IPS-18c (cell line): ENCODE data around the gene TTC23.
"Not testable (repeated sequence)": the region's sequence is repeated elsewhere in the genome, so short reads cannot be mapped to it uniquely, and the experiment has no call there.

Experiments
- H3K4me3 ChIP-seq: 2 replicates; pipeline ENCODE4 v1.7.0; 2013; ENCODE audit warnings: low read depth, mild to moderate bottlenecking, low read length, moderate library complexity; ENCODE audit not compliant: insufficient read depth
- H3K9me3 ChIP-seq: one replicate; pipeline ENCODE4 v1.6.1; 2013; ENCODE audit warnings: mild to moderate bottlenecking, low read length, moderate library complexity; ENCODE audit not compliant: control insufficient read depth, insufficient read depth

Gene TTC23

GRCh38 chr15:99224372-99225214 is 24.8 kb downstream of the TTC23 start:
- Histone ChIP-seq H3K9me3 (no peaks in the 10 kb centered on the region), H3K4me3 (no peak overlapping the region)

DNA sequence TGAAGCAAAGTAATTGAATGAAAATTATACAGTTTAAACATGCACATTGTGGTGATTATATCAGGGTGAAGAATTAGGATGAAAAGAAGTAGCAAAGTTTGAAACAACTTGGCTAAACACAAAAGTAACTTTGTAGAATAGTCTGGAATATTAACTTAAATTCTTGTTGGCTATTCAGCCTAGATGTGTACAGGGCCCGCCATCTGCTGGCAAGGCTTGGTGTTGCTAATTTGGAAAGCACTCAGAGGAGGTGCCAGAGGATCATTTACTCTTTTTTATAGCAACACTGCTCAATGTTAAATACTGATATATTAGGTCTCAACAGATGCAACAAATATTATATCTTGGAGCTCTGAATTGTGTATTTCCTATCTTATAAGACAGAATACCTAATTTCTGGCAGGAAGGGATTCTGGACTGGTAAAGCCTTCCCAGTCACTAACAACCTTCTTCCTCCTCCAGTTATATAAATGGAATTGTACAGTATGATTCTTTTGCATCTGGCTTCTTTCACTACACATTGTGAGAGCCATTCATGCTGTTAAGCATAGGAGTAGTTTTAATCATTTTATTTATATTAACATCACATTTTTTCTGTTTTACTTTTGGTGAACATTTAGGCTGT is 36.1 kb downstream of the TTC23 start:
- Histone ChIP-seq H3K9me3 (no peaks in the 10 kb centered on the region), H3K4me3 (no peak overlapping the region)

GRCh38 chr15:99212406-99212805 is 37.0 kb downstream of the TTC23 start:
- H3K9me3 ChIP-seq, result no peaks in the 10 kb centered on the region
- no peak overlapping the region for H3K4me3 ChIP-seq

DNA sequence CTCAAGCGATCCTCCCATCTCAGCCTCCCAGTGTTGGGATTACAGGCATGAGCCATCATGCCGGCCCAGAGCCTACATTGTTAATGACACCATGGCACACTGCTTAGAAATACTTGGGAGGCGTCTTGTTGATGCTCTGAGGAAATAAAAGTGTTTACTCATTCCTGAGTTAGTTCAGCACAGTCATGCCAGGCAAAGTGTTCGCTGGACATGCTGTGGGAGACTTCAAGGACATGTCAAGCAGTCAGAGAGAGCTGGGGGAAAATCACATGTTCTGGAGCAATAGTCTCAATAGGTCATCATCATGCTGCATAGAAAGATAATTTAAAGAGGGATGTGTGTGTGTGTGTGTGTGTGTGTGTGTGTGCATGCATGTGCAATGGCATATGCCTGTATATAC is 37.5 kb downstream of the TTC23 start:
- H3K4me3 ChIP-seq, result no peak overlapping the region
- H3K9me3 ChIP-seq, result no peaks in the 10 kb centered on the region

- no peaks in the 10 kb centered on the region for H3K9me3 ChIP-seq
- no peak overlapping the region for H3K4me3 ChIP-seq
These were observed 39.0 kb downstream of the TTC23 start for GRCh38 chr15:99210334-99210733.

GRCh38 chr15:99209326-99209725 is 40.1 kb downstream of the TTC23 start:
- Histone ChIP-seq H3K9me3 (no peaks in the 10 kb centered on the region), H3K4me3 (no peak overlapping the region)

DNA sequence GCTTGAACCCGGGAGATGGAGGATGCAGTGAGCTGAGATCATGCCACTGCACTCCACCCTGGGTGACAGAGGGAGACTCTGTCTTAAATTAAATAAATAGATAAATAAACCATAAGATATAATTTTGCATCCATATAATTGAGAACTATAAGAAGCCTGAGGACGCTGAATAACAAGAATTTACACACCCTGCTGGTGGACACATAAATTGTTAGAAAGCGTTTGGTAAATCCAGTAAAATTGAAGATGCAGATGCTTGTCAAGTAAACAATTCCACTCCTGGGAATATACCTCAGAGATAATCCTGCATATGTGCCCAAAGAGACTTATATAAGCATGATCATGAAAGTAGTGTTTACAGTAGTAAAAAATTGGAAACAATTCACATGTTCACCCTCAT is 41.7 kb downstream of the TTC23 start:
- H3K9me3 ChIP-seq, result no peaks in the 10 kb centered on the region
- H3K4me3 ChIP-seq, result no peak overlapping the region

- Histone ChIP-seq H3K4me3 (no peak overlapping the region), H3K9me3 (no peaks in the 10 kb centered on the region)
These were observed 47.2 kb downstream of the TTC23 start for GRCh38 chr15:99202176-99202552.

DNA sequence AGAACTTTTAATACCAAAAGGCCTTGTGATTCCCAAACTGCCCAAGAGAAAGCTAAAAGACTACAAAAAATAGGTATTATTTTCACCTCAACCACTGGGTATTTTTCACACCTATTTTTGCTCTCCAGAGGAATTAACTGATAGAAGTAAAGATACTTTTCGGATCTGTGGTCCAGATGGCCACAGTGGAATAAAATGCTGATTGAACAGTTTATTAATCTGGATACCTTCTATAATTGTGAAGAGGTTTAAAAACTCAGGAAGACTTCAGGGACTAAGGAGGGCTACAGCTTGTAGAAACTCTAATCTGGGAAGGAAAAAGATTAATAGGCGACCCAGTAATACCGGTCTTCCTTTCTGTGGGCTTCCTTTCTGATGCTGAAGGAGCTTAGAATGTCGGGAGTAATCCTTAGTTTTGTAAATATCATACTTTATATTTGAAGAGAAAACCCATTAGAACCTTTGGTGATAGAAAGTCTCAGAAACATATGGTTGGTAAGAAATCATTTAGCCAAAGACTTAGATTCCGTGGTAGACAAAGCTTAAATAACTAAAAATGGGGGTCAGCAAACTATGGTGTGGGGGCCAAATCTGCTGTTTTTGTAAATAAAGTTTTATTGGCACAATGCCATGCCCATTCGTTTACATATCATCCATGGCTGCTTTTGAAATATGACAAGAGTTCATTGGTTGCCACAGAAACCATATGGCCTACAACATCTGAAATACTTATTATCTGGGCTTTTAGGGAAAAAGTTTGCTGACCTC is 47.8 kb downstream of the TTC23 start:
- Histone ChIP-seq H3K9me3 (no peaks in the 10 kb centered on the region), H3K4me3 (no peak overlapping the region)

DNA sequence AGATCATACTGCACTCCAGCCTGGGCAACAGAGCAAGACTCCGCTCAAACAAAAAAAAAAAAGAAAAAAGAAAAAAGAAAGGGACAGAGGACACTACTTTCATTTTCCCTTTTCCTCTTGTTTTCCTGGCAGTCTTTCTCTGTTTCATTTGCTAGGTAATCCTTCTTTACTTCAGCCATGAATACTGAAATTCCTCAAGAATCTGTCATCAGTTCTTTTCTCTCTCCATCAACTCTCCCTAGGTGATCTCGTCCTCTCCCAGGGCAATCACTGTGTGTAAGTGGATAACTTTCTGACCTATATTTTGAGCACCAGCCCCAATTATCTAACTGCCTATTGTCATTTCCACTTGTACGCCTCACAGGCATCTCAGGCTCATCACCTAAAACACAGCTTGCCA is 51.5 kb downstream of the TTC23 start:
- Histone ChIP-seq H3K4me3 (no peak overlapping the region), H3K9me3 (no peaks in the 10 kb centered on the region)

DNA sequence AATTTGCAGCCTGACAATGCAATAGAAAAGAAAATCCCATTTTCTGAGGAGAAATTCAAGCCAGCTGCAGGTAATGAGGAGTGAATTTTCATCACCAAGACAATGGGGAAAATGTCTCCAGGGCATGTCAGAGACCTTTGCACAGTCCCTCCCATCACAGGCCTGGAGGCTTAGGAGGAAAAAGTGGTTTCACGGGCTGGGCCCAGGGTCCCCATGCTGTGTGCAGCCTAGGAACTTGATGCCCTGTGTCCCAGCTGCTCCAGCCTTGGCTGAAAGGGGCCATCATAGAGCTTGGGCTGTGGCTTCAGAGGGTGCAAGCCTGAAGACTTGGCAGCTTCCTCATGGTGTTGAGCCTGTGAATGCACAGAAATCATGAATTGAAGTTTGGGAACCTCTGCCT is 57.2 kb downstream of the TTC23 start:
- H3K9me3 ChIP-seq, result not testable (repeated sequence)

GRCh38 chr15:99187936-99188335 is 61.4 kb downstream of the TTC23 start:
- Histone ChIP-seq H3K4me3 (no peak overlapping the region), H3K9me3 (peaks cover 5% of the 10 kb centered on the region)

More for the DNA sequence above, 57.2 kb downstream of the TTC23 start:
- not testable (repeated sequence) for H3K4me3 ChIP-seq

DNA sequence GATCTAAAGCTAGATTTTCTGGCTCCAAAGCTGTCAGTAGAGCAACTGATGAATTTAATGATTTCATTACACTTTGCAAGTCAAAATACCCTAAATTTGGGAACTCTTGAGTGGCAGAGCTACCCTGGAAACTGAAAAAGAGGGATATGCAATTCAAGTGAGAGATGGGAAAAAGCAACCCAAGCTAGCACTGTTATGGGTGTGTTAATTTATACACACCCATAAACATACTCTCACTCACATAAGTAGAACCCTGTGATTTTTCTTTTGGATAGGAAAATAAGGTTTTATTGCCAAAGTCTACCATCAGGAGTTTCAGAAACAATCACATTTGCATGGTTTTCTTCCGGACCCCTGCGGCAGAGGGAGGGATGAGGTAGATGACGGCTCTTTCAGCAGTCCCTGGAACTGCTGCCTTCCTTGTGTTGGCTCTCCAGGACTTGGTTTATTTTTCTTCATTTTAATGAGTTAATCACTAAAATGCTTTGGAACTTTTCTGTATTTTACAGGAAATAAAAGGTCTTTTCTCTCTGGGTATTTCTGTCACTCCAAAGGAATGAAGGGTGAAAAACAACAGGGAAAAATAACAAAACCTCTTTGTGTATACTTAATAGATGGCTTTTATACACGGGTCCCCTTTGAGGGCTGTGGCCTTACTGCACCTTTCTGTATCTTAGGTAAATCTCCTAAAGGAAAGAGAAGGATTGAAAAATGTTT is 63.8 kb downstream of the TTC23 start:
- Histone ChIP-seq H3K9me3 (no peaks in the 10 kb centered on the region), H3K4me3 (no peak overlapping the region)

DNA sequence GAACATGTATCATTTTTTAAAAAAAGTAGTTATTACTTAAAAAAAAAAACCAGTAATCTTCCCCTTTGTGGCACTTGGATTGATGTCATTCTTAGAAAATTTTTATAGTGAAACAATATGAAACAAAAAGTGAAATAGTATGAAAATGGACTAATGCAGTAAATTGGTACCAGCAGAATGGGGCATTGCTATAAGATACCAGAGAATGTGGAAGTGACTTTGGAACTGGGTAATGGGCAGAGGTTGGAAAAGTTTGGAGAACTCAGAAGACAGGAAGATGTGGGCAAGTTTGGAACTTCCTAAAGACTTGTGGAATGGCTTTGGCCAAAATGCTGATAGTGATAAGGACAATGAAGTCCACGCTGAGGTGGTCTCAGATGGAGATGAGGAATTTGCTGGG is 66.6 kb downstream of the TTC23 start:
- Histone ChIP-seq H3K9me3 (no peaks in the 10 kb centered on the region), H3K4me3 (no peak overlapping the region)

GRCh38 chr15:99181545-99181971 is 67.8 kb downstream of the TTC23 start:
- no peak overlapping the region for H3K4me3 ChIP-seq
- no peaks in the 10 kb centered on the region for H3K9me3 ChIP-seq

DNA sequence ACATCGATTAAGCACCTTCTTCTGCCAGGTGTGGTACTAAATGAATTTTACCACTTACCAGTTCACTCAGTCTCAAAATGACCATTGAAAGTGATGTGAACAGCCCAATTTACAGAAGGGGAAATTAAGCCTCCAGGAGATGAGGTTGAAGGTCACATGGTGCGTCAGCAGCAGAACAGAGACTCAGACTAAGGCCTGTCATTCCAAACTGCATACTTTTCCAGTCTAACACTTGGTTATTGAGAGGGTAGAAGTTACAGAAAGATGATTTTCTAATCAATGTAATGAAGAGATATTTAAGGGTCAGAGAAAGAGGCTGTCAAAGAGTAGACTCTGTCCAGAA is 68.4 kb downstream of the TTC23 start:
- Histone ChIP-seq H3K4me3 (no peak overlapping the region), H3K9me3 (no peaks in the 10 kb centered on the region)

DNA sequence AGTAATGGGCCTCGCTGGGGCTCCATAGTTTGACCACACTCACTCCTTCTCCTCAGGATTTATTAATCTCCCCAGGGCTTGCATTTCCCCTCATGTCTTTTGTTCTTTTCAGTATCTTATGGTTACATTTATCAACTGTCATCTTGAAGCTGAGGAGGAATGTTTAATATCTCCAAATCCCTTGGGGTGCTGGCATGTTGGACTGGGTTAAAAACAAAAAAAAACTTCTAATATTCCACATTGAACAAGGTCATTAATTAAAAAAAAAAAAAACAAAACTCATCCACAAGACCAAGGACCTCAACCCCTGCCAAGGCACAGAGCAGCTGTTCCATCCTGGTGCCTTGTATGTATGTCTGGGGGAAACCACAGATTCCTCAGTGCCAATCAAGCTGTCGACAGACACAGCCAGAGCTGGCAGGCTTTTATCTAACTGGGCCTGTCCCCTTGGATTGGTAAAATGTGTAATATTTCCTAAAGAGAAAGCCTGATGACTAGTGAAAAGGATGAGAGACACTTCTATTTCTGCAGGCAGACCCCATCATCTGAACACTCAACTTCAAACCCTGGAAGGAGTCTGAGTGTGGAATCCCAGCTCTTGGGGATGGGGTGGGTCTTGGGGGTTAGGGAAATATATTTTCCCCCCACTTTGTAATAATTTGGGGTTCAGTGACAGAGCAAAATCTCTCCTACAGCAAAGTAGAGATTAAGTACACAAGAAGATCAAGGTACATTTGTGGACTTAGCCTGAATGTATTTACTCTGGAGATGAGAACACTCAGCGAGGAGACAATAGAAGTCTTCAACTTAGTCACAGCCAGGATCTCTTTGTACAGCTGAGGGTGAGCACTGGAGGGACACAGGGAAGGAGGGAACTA is 69.1 kb downstream of the TTC23 start:
- no peaks in the 10 kb centered on the region for H3K9me3 ChIP-seq
- H3K4me3 ChIP-seq, result no peak overlapping the region
